HCT116 (cell line): ENCODE data around the gene HMGN5.

ENCODE experiments used
- JUND ChIP-seq: IDR thresholded peaks from 2 replicates; pipeline ENCODE4 v1.6.1; 2012
- POLR2A ChIP-seq: IDR thresholded peaks from 2 replicates; pipeline ENCODE4 v1.7.0; 2011; ENCODE audit warnings: borderline replicate concordance; ENCODE audit not compliant: insufficient read depth, insufficient read length; ENCODE audit errors: extremely low read depth
- POLR2AphosphoS5 ChIP-seq: IDR thresholded peaks from 2 replicates; pipeline ENCODE4 v1.6.1; 2011; ENCODE audit warnings: mild to moderate bottlenecking, low read depth, low read length, moderate library complexity

DNA sequence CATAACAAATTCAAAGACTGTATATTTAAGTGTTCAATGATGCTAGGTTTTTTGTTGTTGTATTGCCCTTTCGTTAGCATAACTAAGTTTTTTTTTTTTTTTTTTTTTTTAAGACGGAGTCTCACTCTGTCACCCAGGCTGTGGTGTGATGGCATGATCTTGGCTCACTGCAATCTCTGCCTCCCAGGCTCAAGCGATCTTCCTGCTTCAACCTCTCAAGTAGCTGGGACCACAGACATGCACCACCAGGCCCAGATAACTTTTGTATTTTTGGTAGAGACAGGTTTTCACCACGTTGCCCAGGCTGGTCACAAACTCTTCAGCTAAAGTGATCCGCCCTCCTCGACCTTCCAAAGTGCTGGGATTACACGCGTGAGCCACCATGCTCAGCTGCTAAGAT is 7.2 kb upstream of the HMGN5 start:
- TF ChIP-seq JUND (no peak), POLR2A (no peak), POLR2AphosphoS5 (no peak)
